ENCODE results near the gene CSAG1. TPM values are rescaled to one million over a fixed set of nuclear protein-coding genes. Genes with fewer than 3 reads are reported as not detected.

Gene CSAG1
- not detected in 2 replicates for total RNA-seq

GRCh38 chrX:152733261-152733975 is at the start of gene CSAG1, which contains the start of gene MAGEA12:
Gene CSAG1, minus strand, starts transcription at chrX:152733721. Its CDS starts 1,261 bp downstream, at chrX:152732460.
Gene MAGEA12, plus strand, starts transcription at chrX:152733757. Its CDS starts 2,405 bp downstream, at chrX:152736162.

GRCh38 chrX:152769549-152770289 is 36.2 kb upstream of the CSAG1 start, which contains the start of gene MAGEA6:
Gene MAGEA6, minus strand, starts transcription at chrX:152769689. Its CDS starts 2,039 bp downstream, at chrX:152767650.

GRCh38 chrX:152758918-152759317 is 25.4 kb upstream of the CSAG1 start, which contains the start of gene CSAG3:
Gene CSAG3, plus strand, starts transcription at chrX:152759218.

GRCh38 chrX:152753686-152754650 is 20.4 kb upstream of the CSAG1 start, which contains the start of gene MAGEA2:
Gene MAGEA2, minus strand, starts transcription at chrX:152753842. Its CDS starts 2,479 bp downstream, at chrX:152751363.

GRCh38 chrX:152713815-152714787 is 19.4 kb downstream of the CSAG1 start, which contains the start of gene MAGEA2B:
Gene MAGEA2B, plus strand, starts transcription at chrX:152714628. Its CDS starts 2,479 bp downstream, at chrX:152717107.

GRCh38 chrX:152709173-152709572 is 24.3 kb downstream of the CSAG1 start, which contains the start of gene CSAG2:
Gene CSAG2, minus strand, starts transcription at chrX:152709273. Its CDS starts 161 bp downstream, at chrX:152709112.

GRCh38 chrX:152697952-152698931 is 35.3 kb downstream of the CSAG1 start, which contains the start of gene MAGEA3:
Gene MAGEA3, plus strand, starts transcription at chrX:152698794. Its CDS starts 2,039 bp downstream, at chrX:152700833.

Other genes starting within 250 kb of the CSAG1 start
- gene GABRQ, start 95.8 kb downstream of the CSAG1 start, total RNA-seq = not detected in 2 replicates
- gene MAGEA3, start 34.9 kb downstream of the CSAG1 start, total RNA-seq = not detected in 2 replicates
- gene CSAG2, start 24.4 kb downstream of the CSAG1 start, total RNA-seq = not detected in 2 replicates
- gene MAGEA2B, start 19.1 kb downstream of the CSAG1 start, total RNA-seq = not detected in 2 replicates
- gene MAGEA12, start within 50 bp of the CSAG1 start, total RNA-seq = not detected in 2 replicates
- not detected in 2 replicates for gene MAGEA2, start 20.1 kb upstream of the CSAG1 start, total RNA-seq
- not detected in 2 replicates for gene CSAG3, start 25.5 kb upstream of the CSAG1 start, total RNA-seq
- not detected in 2 replicates for gene MAGEA6, start 36.0 kb upstream of the CSAG1 start, total RNA-seq
- gene CETN2, start 97.0 kb upstream of the CSAG1 start, total RNA-seq = 39.4 and 50.2 TPM in 2 replicates
- gene NSDHL, start 97.3 kb upstream of the CSAG1 start, total RNA-seq = 16.5 and 17.3 TPM in 2 replicates
- 4.6 and 8.5 TPM in 2 replicates for gene ZNF185, start 164.3 kb upstream of the CSAG1 start, total RNA-seq

Data from aortic smooth muscle cell (primary cell).